ENCODE data around the gene ARHGAP8.

GRCh38 chr22:44780876-44781449, 28.6 kb downstream of the ARHGAP8 start:
- TF ChIP-seq, protein P1, sequence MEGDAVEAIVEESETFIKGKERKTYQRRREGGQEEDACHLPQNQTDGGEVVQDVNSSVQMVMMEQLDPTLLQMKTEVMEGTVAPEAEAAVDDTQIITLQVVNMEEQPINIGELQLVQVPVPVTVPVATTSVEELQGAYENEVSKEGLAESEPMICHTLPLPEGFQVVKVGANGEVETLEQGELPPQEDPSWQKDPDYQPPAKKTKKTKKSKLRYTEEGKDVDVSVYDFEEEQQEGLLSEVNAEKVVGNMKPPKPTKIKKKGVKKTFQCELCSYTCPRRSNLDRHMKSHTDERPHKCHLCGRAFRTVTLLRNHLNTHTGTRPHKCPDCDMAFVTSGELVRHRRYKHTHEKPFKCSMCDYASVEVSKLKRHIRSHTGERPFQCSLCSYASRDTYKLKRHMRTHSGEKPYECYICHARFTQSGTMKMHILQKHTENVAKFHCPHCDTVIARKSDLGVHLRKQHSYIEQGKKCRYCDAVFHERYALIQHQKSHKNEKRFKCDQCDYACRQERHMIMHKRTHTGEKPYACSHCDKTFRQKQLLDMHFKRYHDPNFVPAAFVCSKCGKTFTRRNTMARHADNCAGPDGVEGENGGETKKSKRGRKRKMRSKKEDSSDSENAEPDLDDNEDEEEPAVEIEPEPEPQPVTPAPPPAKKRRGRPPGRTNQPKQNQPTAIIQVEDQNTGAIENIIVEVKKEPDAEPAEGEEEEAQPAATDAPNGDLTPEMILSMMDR (IDR thresholded peaks at IDR 0.05; ENCODE audit: poor library complexity) = no peak
- TF ChIP-seq EZH2phosphoT487 (IDR thresholded peaks at IDR 0.05; ENCODE audit: low read depth, severe bottlenecking, unreplicated experiment) = no peak

Measured in hepatocyte (in vitro differentiated cells).